SU-DHL-6 (cell line): ENCODE data around the gene TMEM127.

Experiments used
- H2AFZ ChIP-seq: fragments of 200-600 bp; sonication (generic); 2 replicates; pipeline ENCODE4 v1.6.1; 2014; ENCODE audit warnings: low read depth, mild to moderate bottlenecking, moderate library complexity, mixed read lengths, antibody characterized with exemption, low read length; ENCODE audit not compliant: severe bottlenecking
- H3F3A ChIP-seq: fragments of 200-600 bp; shearing (Covaris generic); 2 replicates; pipeline ENCODE4 v1.6.0; 2016; ENCODE audit warnings: antibody characterized with exemption, mild to moderate bottlenecking; ENCODE audit not compliant: insufficient read depth
- H3K27ac ChIP-seq: fragments of 200-600 bp; sonication (generic); 2 replicates; pipeline ENCODE4 v1.5.1; 2016; ENCODE audit warnings: low read depth, mild to moderate bottlenecking, low read length, moderate library complexity, mixed read lengths
- H3K27me3 ChIP-seq: fragments of 200-600 bp; sonication (generic), shearing (Covaris generic); 2 replicates; pipeline ENCODE4 v1.6.0; 2014; ENCODE audit warnings: mild to moderate bottlenecking, low read length
- H3K36me3 ChIP-seq: fragments of 200-600 bp; sonication (generic); 2 replicates; pipeline ENCODE4 v1.6.1; 2014; ENCODE audit warnings: mild to moderate bottlenecking, low read length, mixed read lengths
- H3K4me2 ChIP-seq: fragments of 300-600, 200-600 bp; shearing (Covaris generic), sonication (generic); 2 replicates; pipeline ENCODE4 v1.6.0; 2014; ENCODE audit warnings: low read length, low read depth, mild to moderate bottlenecking; ENCODE audit not compliant: poor library complexity, severe bottlenecking
- H3K4me3 ChIP-seq: fragments of 200-600 bp; sonication (generic); 2 replicates; pipeline ENCODE4 v1.5.1; 2014; ENCODE audit warnings: antibody characterized with exemption, low read length, mild to moderate bottlenecking, mixed read lengths; ENCODE audit not compliant: insufficient read depth, poor library complexity, severe bottlenecking
- H3K79me2 ChIP-seq: fragments of 200-600 bp; sonication (generic); 2 replicates; pipeline ENCODE4 v1.6.1; 2014; ENCODE audit warnings: mild to moderate bottlenecking, low read length, moderate library complexity; ENCODE audit not compliant: insufficient read depth
- H3K9ac ChIP-seq: fragments of 200-600 bp; sonication (generic); 2 replicates; pipeline ENCODE4 v1.7.0; 2014; ENCODE audit warnings: mild to moderate bottlenecking, low read length
- H3K9me2 ChIP-seq: fragments of 200-600 bp; sonication (generic); replicated peaks from 2 replicates; pipeline ENCODE4 v1.6.1; 2014; ENCODE audit warnings: low read length; ENCODE audit not compliant: insufficient read depth
- H3K9me3 ChIP-seq: fragments of 200-600 bp; sonication (generic); 2 replicates; pipeline ENCODE4 v1.6.1; 2014; ENCODE audit warnings: low read length, mixed read lengths; ENCODE audit not compliant: insufficient read depth
- H4K20me1 ChIP-seq: fragments of 200-600 bp; sonication (generic); 2 replicates; pipeline ENCODE4 v1.6.1; 2014; ENCODE audit warnings: low read depth, mild to moderate bottlenecking, antibody characterized with exemption, low read length, moderate library complexity, mixed read lengths
- EZH2phosphoT487 ChIP-seq: fragments of 200-600 bp; sonication (generic), shearing (Covaris generic); conservative IDR thresholded peaks from 2 replicates; pipeline ENCODE4 v1.6.1; 2018; ENCODE audit warnings: mild to moderate bottlenecking, antibody characterized with exemption, low read length, moderate library complexity, mixed read lengths
- TF ChIP-seq, protein P1 (sequence below): fragments of 200-600 bp; sonication (generic); IDR thresholded peaks from one replicate; pipeline ENCODE4 v1.5.1; 2017; ENCODE audit warnings: antibody characterized with exemption, mild to moderate bottlenecking, low read length, moderate library complexity; ENCODE audit not compliant: insufficient read depth, poor library complexity, severe bottlenecking

The TMEM127 gene

GRCh38 chr2:96233880-96234316 lies 31.9 kb downstream of the TMEM127 start:
- Histone ChIP-seq H3K4me2 (no peak overlapping the region), H3K36me3 (no peaks in the 10 kb centered on the region), H3K9ac (no peak overlapping the region), H2AFZ (no peak overlapping the region), H3K9me3 (no peaks in the 10 kb centered on the region), H3K79me2 (no peaks in the 10 kb centered on the region), H3K4me3 (no peak overlapping the region), H3K27ac (no peak overlapping the region), H3K27me3 (no peaks in the 10 kb centered on the region), H3F3A (no peaks in the 10 kb centered on the region), H4K20me1 (no peaks in the 10 kb centered on the region), H3K9me2 (no peaks in the 10 kb centered on the region)
- TF ChIP-seq, protein P1, sequence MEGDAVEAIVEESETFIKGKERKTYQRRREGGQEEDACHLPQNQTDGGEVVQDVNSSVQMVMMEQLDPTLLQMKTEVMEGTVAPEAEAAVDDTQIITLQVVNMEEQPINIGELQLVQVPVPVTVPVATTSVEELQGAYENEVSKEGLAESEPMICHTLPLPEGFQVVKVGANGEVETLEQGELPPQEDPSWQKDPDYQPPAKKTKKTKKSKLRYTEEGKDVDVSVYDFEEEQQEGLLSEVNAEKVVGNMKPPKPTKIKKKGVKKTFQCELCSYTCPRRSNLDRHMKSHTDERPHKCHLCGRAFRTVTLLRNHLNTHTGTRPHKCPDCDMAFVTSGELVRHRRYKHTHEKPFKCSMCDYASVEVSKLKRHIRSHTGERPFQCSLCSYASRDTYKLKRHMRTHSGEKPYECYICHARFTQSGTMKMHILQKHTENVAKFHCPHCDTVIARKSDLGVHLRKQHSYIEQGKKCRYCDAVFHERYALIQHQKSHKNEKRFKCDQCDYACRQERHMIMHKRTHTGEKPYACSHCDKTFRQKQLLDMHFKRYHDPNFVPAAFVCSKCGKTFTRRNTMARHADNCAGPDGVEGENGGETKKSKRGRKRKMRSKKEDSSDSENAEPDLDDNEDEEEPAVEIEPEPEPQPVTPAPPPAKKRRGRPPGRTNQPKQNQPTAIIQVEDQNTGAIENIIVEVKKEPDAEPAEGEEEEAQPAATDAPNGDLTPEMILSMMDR, result no peak
- TF ChIP-seq EZH2phosphoT487, result no peak

DNA sequence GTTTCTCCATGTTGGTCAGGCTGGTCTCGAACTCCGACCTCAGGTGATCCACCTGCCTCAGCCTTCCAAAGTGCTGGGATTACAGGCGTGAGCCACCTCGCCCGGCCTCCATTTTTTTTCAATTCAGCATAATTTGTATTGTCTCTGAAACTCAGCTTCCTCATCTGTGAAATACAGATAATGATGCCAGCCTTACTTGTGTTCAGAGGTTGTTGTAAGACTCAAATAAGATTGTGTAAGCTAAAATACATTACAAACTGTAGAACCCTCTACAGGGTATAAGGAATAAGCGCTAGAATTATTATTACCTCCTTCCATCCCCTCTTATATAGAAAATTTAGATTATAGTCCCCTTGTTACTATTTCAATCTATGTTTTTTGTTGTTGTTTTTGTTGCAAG lies 32.4 kb downstream of the TMEM127 start:
- H3K9ac ChIP-seq, result no peak overlapping the region
- H3K9me3 ChIP-seq, result no peaks in the 10 kb centered on the region
- H3K79me2 ChIP-seq, result no peaks in the 10 kb centered on the region
- H3K27me3 ChIP-seq, result no peaks in the 10 kb centered on the region
- no peaks in the 10 kb centered on the region for H3K9me2 ChIP-seq
- no peak overlapping the region for H2AFZ ChIP-seq
- H3K27ac ChIP-seq, result no peak overlapping the region
- H3K4me3 ChIP-seq, result no peak overlapping the region
- H4K20me1 ChIP-seq, result no peaks in the 10 kb centered on the region
- TF ChIP-seq EZH2phosphoT487, result no peak
- TF ChIP-seq, protein P1, result no peak
- H3K4me2 ChIP-seq, result no peak overlapping the region
- H3K36me3 ChIP-seq, result no peaks in the 10 kb centered on the region
- H3F3A ChIP-seq, result no peaks in the 10 kb centered on the region

DNA sequence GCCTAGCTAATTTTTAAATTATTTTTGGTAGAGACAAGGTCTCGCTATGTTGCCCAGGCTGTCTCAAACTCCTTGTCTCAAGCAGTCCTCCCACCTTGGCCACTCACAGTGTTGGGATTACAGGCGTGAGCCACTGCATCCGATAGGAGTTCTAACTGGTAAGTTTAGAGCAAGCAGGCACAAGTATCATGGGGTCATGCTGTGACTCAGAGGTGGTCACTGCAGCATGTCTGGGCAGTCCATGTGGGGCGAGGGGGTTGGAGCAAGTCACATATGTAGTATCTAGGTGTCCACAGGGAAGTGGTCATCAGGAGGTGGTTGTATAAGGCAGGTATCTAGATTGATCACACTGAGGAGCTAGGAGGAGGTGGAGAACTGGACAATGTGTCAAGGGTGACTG lies 34.5 kb downstream of the TMEM127 start:
- no peak overlapping the region for H3K4me3 ChIP-seq
- H3F3A ChIP-seq, result no peaks in the 10 kb centered on the region
- no peak overlapping the region for H3K27ac ChIP-seq
- no peak for TF ChIP-seq EZH2phosphoT487
- TF ChIP-seq, protein P1, result no peak
- H3K4me2 ChIP-seq, result no peak overlapping the region
- no peaks in the 10 kb centered on the region for H3K27me3 ChIP-seq
- H2AFZ ChIP-seq, result no peak overlapping the region
- H3K9ac ChIP-seq, result no peak overlapping the region
- H3K79me2 ChIP-seq, result no peaks in the 10 kb centered on the region
- H3K9me2 ChIP-seq, result no peaks in the 10 kb centered on the region
- no peaks in the 10 kb centered on the region for H4K20me1 ChIP-seq
- no peaks in the 10 kb centered on the region for H3K36me3 ChIP-seq
- no peaks in the 10 kb centered on the region for H3K9me3 ChIP-seq
